ENCODE data around the gene CER1.

Gene CER1

DNA sequence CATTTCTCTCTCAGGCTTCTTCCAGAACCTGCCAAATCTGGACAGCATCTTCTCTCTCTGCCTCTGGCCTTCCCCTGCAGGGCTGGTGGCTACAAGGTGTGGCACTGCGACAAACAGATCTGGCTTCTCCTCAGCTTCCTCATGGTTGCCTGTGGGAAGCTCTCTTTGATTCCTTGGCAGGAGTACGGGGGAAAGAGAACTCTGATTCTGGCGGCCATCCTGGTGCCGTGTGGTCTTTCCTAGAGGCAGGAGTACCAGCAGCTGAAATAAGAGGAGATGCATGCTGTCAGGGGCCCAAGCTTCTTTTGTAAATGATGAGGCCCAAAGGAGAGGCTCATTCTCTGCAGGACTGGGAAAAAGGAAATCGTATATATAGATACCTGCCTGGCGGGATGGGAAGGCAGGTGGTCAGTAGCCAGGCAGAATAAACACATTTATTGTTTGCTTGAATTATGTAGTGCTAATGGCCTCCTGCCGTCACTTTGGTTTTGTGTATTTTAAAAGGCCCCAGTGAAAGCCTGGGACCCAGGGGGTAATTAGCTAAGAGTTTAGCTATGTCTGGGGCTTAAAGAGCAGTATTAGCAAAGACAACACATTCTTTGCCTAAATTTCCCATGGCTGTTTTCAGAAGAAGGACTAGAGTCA is at the start of gene CER1:
Gene CER1 (minus strand): TSS at position 343 of the 645 bp plus-strand sequence. CDS start 61 bp downstream, at position 282.
- DNase-seq (ENCODE audit: low read depth in 1 of 2, low spot score in 1 of 2) = no peak

- no peak for DNase-seq (ENCODE audit: low read depth in 1 of 2, low spot score in 1 of 2)
These were observed 48.1 kb upstream of the CER1 start for GRCh38 chr9:14770592-14770991.

DNA sequence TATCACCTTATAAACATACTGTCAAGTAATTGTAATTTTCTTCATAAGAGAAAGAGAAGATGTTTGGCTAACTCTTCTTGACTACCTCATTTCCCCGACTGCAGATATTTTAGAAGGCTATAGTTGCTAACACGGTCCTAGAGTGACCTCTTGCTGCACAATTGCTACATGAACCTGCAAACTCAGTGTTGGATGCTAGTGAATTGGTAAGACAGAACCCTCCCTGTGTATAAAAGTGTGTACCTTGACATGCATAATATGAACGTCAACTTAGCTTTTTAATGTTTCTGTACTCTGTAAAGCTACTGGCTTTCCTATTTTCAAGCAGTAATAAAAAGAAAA is 46.7 kb upstream of the CER1 start:
- DNase-seq (ENCODE audit: low read depth in 1 of 2, low spot score in 1 of 2) = no peak

- no peak for DNase-seq (ENCODE audit: low read depth in 1 of 2, low spot score in 1 of 2)
These were observed 46.1 kb upstream of the CER1 start for GRCh38 chr9:14768405-14769229.

- DNase-seq (ENCODE audit: low read depth in 1 of 2, low spot score in 1 of 2) = no peak
These were observed 43.8 kb upstream of the CER1 start for GRCh38 chr9:14766299-14766698.

DNA sequence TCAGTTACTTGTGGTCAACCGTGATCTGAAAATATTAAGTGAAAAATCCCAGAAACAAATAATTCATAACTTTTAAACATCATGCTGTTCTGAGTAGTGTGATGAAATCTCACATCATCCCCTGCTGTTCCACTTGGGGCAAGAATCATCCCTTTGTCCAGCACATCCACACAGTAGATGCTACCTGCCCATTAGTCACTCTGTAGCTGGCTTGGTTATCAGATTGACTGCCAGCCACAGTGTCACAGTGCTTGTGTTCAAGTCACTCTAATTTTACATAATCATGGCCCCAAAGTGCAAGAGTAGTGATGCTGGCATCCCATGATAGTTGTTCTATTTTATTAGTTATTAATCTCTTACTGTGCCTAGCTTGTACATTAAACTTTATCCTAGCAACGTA is 39.1 kb upstream of the CER1 start:
- no peak for DNase-seq (ENCODE audit: low read depth in 1 of 2, low spot score in 1 of 2)

DNA sequence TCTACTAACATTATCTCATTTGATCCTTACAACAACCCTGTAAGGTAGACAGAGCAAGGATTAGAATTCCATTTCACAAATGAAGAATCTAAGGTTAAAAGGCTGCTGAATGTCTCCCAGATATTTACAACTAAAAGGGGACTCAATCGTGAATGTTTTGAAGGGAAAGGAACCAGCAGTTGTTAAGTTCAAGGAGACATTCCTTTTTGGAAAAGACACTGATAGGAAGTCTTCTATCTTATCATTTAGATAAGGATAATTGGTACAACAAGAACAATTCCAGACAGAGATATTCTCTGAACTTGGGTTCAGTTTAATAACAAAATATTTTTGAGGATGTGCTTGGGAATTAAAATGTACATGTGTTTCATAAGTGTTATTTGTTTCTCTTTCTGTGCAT is 37.5 kb upstream of the CER1 start:
- DNase-seq (ENCODE audit: low read depth in 1 of 2, low spot score in 1 of 2) = no peak

- DNase-seq (ENCODE audit: low read depth in 1 of 2, low spot score in 1 of 2) = no peak
These were observed 33.8 kb upstream of the CER1 start for GRCh38 chr9:14756291-14756690.

DNA sequence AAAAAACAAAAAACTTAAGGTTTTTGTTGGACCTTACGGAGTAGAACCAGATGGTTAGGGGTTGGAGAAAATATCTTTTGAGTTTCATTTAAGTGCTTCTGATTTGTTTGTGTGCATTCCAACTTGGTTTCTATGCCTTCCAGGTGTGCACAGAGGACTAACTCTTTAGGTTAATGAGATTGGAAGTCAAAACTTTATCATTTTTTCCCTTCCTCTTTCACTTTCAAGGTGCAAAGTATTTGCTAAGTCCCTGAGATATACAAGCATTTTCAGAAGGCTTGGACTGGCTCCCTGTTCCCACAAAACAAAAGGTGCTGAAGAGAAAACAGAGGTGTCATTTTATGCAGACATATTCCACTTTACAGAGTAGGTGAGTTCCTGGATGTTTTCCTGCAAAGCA is 30.3 kb upstream of the CER1 start:
- DNase-seq (ENCODE audit: low read depth in 1 of 2, low spot score in 1 of 2) = no peak

DNA sequence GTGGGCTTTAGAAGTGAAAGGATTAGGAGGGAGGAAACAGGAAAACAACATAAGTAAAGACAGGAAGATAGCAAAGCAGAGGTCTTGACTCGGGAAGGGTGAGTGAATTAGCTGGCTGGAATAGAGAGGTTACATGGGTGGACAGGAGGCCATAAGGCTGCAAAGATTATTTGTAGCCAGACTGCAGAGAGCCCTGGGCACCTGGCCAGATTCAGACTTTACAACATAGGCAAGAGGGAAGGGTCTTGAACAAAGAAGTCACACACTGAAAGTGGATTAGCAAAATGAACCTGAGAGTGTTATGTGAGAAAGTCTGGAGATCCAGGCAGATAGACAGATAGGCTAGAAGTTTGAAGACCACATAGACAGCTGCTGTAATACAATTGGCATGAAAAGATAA is 29.7 kb upstream of the CER1 start:
- no peak for DNase-seq (ENCODE audit: low read depth in 1 of 2, low spot score in 1 of 2)

DNA sequence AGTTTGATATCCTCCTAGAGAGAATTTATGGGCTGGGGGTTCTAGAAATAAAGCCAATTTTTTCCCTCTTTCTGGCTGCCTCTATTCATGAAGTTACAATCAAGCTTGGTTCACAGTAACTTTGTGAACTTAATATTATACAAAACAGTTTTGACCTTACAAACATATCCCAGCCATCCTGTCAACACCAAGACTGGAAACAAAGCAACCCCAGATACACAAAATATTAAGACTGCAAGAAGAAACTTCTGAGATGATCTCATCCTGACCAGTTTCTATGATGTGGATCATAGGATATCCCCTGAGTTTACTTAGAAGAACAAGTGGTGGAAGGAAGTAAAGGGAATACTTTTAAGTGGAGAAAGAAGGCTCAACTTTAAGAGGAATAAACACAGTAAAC is 28.3 kb upstream of the CER1 start:
- DNase-seq (ENCODE audit: low read depth in 1 of 2, low spot score in 1 of 2) = no peak

GRCh38 chr9:14749741-14750211 is 27.2 kb upstream of the CER1 start:
- DNase-seq (ENCODE audit: low read depth in 1 of 2, low spot score in 1 of 2) = no peak

DNA sequence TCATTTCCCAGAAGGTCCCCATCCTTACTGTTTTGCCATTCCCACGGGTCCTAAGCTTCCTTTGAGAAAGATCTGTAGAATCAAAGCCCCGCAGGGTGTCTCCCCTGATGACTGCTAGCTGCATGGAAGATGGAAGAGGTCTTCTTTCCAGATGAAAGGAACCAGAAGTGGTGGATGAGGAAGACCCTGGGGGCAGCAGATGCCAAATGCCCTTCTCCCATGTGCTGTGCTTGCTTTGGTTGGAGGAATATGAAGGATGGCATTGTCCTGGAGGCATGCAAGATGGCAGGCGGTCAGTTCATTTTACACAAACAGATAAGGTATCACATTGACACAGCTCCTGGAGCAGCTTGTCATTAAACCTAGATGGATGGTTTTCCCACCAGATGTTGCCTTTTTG is 25.8 kb upstream of the CER1 start:
- no peak for DNase-seq (ENCODE audit: low read depth in 1 of 2, low spot score in 1 of 2)

DNA sequence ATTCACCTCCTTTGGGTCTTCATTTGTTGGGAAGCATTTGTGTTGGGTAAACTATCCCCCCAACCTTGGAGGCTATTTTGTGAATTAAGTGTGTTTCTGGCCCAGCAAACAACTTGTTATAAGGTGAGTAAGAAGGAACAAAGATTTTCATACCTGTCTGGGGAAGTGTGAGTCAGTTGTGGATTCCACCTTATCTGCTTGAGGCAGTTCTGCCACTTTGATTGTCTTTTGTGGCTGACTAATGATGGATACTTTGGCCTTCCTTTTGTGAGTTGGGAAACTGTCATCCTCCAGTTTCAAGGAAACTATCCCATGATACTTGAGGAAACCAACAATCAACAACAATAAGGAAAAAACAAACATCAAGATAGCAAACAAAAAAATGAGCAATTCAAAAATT is 24.6 kb upstream of the CER1 start:
- DNase-seq (ENCODE audit: low read depth in 1 of 2, low spot score in 1 of 2) = no peak

DNA sequence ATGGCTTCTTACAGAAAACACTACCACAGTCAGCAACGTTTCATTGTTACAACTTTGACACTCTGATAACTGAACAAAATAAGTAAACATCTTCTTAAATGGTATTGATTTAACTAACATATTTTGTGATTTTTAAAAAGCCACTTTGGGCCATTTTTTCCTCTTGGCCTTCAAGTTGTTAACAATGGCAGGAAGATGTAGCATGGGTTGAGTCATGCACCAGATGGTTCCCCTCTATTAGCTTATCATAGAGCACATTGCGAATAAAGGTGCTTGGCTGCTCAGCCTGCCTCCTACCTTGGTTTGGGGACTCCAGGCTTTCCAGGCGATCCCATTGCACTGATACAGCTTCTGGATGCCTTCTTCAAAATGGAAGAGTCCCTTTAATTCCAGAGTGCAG is 24.1 kb upstream of the CER1 start:
- no peak for DNase-seq (ENCODE audit: low read depth in 1 of 2, low spot score in 1 of 2)

- DNase-seq (ENCODE audit: low read depth in 1 of 2, low spot score in 1 of 2) = no peak
These were observed 22.2 kb upstream of the CER1 start for GRCh38 chr9:14744768-14745167.

GRCh38 chr9:14741369-14741768 is 18.8 kb upstream of the CER1 start:
- DNase-seq (ENCODE audit: low read depth in 1 of 2, low spot score in 1 of 2) = no peak

GRCh38 chr9:14733133-14733532 is 10.6 kb upstream of the CER1 start:
- DNase-seq (ENCODE audit: low read depth in 1 of 2, low spot score in 1 of 2) = no peak

DNA sequence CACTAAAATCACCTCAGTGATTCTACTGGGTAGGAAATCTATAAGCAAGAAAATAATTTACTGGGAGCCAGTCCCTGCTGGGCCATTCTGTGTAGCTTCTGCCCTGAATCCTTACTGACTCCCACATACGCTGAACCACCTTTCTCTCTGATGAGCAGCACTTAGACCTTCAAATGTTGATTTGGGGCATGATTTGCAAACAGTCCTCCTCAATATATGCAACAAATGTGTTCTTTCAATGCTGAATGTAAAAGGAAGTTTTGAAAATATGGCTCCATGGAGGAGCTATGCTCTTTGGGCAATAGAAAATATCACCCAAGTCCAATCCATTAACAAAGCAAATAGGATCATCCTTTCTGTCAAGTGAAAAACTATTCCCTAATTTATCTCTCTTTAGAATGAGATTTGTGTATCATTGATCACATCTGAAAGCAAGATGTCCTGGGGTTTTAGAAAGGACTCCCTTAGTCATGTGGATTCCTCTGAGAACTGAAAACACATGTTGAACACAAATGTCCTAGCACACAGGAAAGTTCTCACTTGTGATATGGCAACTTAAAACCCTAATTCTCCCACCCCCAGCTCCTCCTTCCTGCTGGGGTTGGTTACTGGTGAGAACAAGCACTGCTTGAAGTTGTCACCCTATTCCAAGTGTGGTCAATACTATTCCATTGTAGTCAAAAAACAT is 8.9 kb upstream of the CER1 start:
- no peak for DNase-seq (ENCODE audit: low read depth in 1 of 2, low spot score in 1 of 2)

DNA sequence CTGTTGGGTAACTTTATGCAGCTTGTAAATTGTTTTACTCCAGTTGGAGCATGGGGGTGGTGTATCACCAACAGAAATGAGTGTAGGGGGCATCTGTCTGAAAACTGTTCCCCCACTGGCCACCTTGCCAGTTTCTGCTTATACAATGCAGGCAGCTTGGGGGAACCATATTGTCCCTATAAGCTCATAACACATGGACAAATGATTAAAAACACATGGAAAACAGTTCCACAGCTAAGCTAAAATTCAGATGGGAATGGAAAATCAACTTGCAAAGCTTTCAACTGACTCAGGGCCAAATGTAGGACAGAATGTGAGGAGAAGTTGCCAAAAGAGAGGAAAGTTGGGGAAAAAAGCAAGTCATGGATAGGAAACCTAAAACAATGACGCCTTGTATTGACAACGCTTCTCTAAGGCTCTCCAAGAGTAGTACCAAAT is 7.9 kb upstream of the CER1 start:
- no peak for DNase-seq (ENCODE audit: low read depth in 1 of 2, low spot score in 1 of 2)

DNA sequence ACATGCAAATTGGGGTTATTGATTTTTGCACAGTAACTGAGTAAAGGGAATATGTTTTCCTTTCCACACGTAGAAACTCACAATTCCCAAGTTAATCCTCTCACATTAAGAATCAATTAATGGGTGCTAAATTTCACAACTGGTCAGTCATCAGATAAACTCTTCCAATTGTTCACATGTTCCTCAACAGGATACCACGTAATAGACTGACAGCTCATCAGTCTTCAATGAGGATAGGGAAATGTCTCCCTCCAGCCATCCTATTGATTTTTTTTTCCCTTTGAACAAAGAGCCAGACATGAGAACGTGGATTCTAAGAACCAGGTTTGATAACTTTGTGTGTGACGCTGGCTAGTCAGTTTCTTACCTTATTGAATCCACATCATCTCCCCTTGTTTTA is 768 bp upstream of the CER1 start:
- no peak for DNase-seq (ENCODE audit: low read depth in 1 of 2, low spot score in 1 of 2)

- no peak for DNase-seq (ENCODE audit: low read depth in 1 of 2, low spot score in 1 of 2)
These were observed 3.2 kb downstream of the CER1 start for GRCh38 chr9:14719231-14719923.

All from activated CD4-positive, alpha-beta T cell treated with anti-CD3 and anti-CD28 coated beads, Interleukin-2, amount 50 U/mL, for 24 hours (primary cell).